Measurements from ENCODE around the gene CLDN8. TPM values are rescaled to one million over a fixed set of nuclear protein-coding genes. Genes with fewer than 3 reads are reported as not detected.

Gene CLDN8
- total RNA-seq, 2 donors from 2014 or later, result not detected

DNA sequence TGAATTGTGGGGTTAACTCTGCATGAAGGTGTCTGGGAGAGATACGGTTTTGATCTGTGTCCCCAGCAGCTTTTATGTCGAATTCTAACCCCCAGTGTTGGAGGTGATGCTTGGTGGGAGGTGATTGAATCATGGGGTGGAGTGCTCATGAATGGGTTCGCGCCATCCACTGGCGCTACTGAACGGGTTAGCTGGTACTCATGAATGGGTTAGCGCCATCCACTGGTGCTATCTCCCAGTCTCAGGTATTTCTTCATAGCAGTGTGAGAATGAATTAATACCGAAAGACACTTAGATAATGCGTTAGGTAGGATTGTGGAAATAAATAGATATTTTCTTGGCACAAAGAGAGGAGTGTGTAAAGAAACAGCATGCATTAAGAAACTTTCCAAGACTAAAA is 32.9 kb upstream of the CLDN8 start:
- no peaks in the 10 kb centered on the region for H3K36me3 Mint-ChIP-seq (ENCODE audit: low read depth)
- WGBS, 2 experiments (ENCODE audit: insufficient coverage in 1 of 2, insufficient read length in 1 of 2), result 95 to 98% methylated on average over 5 to 9 of the region's 9 CpGs
- Histone ChIP-seq H3K4me1 (ENCODE audit: control insufficient read depth, insufficient read depth, low read length) (peaks cover 3% of the 10 kb centered on the region), H3K9ac (ENCODE audit: extremely low read depth, low read length, poor library complexity, severe bottlenecking) (no peak overlapping the region), H3K36me3 (ENCODE audit: control insufficient read depth, insufficient read depth, low read length) (no peaks in the 10 kb centered on the region), H3K27ac (ENCODE audit: low read depth, low read length) (no peak overlapping the region), H3K4me3 (ENCODE audit: low read length) (no peak overlapping the region), H3K9me3 (ENCODE audit: control insufficient read depth, low read length) (peaks cover 9% of the 10 kb centered on the region), H3K27me3 (ENCODE audit: control insufficient read depth, insufficient read depth, low read length, poor library complexity, severe bottlenecking) (no peaks in the 10 kb centered on the region)
- no peak overlapping the region for H3K27ac Mint-ChIP-seq
- no peak for DNase-seq
- H3K4me1 Mint-ChIP-seq, result peaks cover 7% of the 10 kb centered on the region
- no peaks in the 10 kb centered on the region for H3K27me3 Mint-ChIP-seq (ENCODE audit: insufficient read depth)
- H3K9me3 Mint-ChIP-seq, result no peaks in the 10 kb centered on the region
- TF ChIP-seq, protein P1, sequence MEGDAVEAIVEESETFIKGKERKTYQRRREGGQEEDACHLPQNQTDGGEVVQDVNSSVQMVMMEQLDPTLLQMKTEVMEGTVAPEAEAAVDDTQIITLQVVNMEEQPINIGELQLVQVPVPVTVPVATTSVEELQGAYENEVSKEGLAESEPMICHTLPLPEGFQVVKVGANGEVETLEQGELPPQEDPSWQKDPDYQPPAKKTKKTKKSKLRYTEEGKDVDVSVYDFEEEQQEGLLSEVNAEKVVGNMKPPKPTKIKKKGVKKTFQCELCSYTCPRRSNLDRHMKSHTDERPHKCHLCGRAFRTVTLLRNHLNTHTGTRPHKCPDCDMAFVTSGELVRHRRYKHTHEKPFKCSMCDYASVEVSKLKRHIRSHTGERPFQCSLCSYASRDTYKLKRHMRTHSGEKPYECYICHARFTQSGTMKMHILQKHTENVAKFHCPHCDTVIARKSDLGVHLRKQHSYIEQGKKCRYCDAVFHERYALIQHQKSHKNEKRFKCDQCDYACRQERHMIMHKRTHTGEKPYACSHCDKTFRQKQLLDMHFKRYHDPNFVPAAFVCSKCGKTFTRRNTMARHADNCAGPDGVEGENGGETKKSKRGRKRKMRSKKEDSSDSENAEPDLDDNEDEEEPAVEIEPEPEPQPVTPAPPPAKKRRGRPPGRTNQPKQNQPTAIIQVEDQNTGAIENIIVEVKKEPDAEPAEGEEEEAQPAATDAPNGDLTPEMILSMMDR (conservative IDR thresholded peaks at IDR 0.05), result peak; percentile 35
- no peak overlapping the region for H3K4me3 Mint-ChIP-seq

DNA sequence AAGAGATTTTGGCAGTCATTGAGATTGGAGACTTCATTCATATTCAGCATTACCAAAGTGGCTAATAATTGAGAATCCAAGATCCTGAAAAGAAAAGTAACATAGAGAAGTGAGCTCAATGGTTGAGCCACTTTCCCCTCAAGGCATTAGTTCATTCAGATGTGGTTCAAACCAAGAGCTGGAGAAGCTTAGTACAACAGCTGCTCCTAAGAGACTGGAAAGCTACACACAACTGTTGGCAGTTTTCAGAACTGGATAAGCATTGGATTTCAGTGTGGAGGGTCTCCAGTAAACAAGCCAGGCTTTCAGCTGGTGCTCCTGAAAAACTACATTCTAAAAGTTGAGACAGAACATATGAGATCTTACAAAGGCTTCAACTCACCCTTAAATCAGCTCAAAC is 29.2 kb upstream of the CLDN8 start:
- no peak for DNase-seq
- no peaks in the 10 kb centered on the region for H3K9me3 Mint-ChIP-seq
- H3K27me3 Mint-ChIP-seq (ENCODE audit: insufficient read depth), result no peaks in the 10 kb centered on the region
- H3K4me1 Mint-ChIP-seq, result peaks cover 16% of the 10 kb centered on the region
- no peak overlapping the region for H3K9ac ChIP-seq (ENCODE audit: extremely low read depth, low read length, poor library complexity, severe bottlenecking)
- no peaks in the 10 kb centered on the region for H3K9me3 ChIP-seq (ENCODE audit: control insufficient read depth, low read length)
- H3K27ac ChIP-seq (ENCODE audit: low read depth, low read length), result no peak overlapping the region
- TF ChIP-seq, protein P1 (conservative IDR thresholded peaks at IDR 0.05), result no peak
- H3K36me3 Mint-ChIP-seq (ENCODE audit: low read depth), result no peaks in the 10 kb centered on the region
- no peak overlapping the region for H3K4me3 ChIP-seq (ENCODE audit: low read length)
- H3K27me3 ChIP-seq (ENCODE audit: control insufficient read depth, insufficient read depth, low read length, poor library complexity, severe bottlenecking), result no peaks in the 10 kb centered on the region
- H3K36me3 ChIP-seq (ENCODE audit: control insufficient read depth, insufficient read depth, low read length), result no peaks in the 10 kb centered on the region
- H3K4me3 Mint-ChIP-seq, result no peak overlapping the region
- H3K27ac Mint-ChIP-seq, result no peak overlapping the region
- H3K4me1 ChIP-seq (ENCODE audit: control insufficient read depth, insufficient read depth, low read length), result peaks cover 6% of the 10 kb centered on the region

DNA sequence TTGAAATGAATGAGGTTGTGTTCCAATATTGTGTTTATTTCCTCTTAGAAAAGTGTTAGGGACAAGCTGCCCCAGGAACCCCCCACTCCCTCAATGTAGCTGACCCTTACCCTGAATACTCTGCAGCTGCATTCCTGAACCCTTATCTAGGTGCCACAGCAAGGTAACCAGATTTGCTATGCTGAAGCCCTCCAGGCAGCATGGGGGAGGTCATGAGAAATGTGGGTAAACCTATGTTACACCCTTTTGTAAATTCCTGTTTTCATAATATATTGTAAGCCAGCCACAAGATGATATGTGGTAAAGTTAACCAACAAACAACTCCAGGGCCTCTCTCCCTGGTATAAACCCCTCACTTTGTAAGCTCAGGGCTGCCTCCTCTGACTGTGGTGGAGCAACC is 27.8 kb upstream of the CLDN8 start:
- Histone ChIP-seq H3K4me3 (ENCODE audit: low read length) (no peak overlapping the region), H3K27me3 (ENCODE audit: control insufficient read depth, insufficient read depth, low read length, poor library complexity, severe bottlenecking) (no peaks in the 10 kb centered on the region), H3K4me1 (ENCODE audit: control insufficient read depth, insufficient read depth, low read length) (peaks cover 6% of the 10 kb centered on the region), H3K36me3 (ENCODE audit: control insufficient read depth, insufficient read depth, low read length) (no peaks in the 10 kb centered on the region), H3K9ac (ENCODE audit: extremely low read depth, low read length, poor library complexity, severe bottlenecking) (no peak overlapping the region), H3K9me3 (ENCODE audit: control insufficient read depth, low read length) (no peaks in the 10 kb centered on the region), H3K27ac (ENCODE audit: low read depth, low read length) (no peak overlapping the region)
- no peaks in the 10 kb centered on the region for H3K9me3 Mint-ChIP-seq
- no peak overlapping the region for H3K4me3 Mint-ChIP-seq
- H3K27me3 Mint-ChIP-seq (ENCODE audit: insufficient read depth), result no peaks in the 10 kb centered on the region
- H3K27ac Mint-ChIP-seq, result no peak overlapping the region
- H3K36me3 Mint-ChIP-seq (ENCODE audit: low read depth), result no peaks in the 10 kb centered on the region
- peaks cover 23% of the 10 kb centered on the region for H3K4me1 Mint-ChIP-seq
- DNase-seq, result no peak
- TF ChIP-seq, protein P1 (conservative IDR thresholded peaks at IDR 0.05), result no peak

Data from endodermal cell (in vitro differentiated cells).